A549 (cell line): ENCODE results near the gene MACF1. TPM values are rescaled to one million over a fixed set of nuclear protein-coding genes. Genes with fewer than 3 reads are reported as not detected.
A peak's percentile ranks its signal among the peaks of the same experiment; 100 is the strongest.

Experiments used
- ATAC-seq, 2 experiments: fragments of 200-7000 bp in 1 of 2; fragments of >200 bp in 1 of 2; cut with Nextera tagmentation in 1 of 2; cut with Tn5 transposase in 1 of 2; 3 replicates each; pipeline versions ENCODE4 v1.8.0 to v1.9.1; 2018 to 2020; ENCODE audit warnings: mild to moderate bottlenecking in 1 of 2, moderate library complexity in 1 of 2
- CTCF ChIA-PET: fragments of 300-600 bp; sonication (Branson Sonifier 250); formaldehyde crosslinking; extraction: SDS; loops from one replicate; lab custom pipeline; 2021; ENCODE audit warnings: antibody characterized with exemption, inconsistent platforms; lab: Yijun Ruan, JAX
- POLR2A ChIA-PET: fragments of 350-600 bp; formaldehyde crosslinking; extraction: SDS; loops from one replicate; lab custom pipeline; 2021; ENCODE audit warnings: antibody characterized with exemption, inconsistent platforms; lab: Yijun Ruan, JAX
- DNase-seq, 2 experiments: peaks; one replicate each; pipeline versions ENCODE4 v3.0.0 to v3.0.0-alpha.2; 2011 to 2016; ENCODE audit warnings: low read depth in 1 of 2, low spot score in 1 of 2
- FAIRE-seq: peaks from 2 replicates; lab custom pipeline; 2011; peaks lifted over from hg19 to GRCh38; lab: Jason Lieb, UNC
- H3K27ac ChIP-seq, 2 experiments: fragments of >200 bp; sonication (Bioruptor Twin); formaldehyde crosslinking; 3 replicates each; pipeline ENCODE4 v1.5.1; 2016 to 2017
- H3K4me1 ChIP-seq: fragments of >200 bp; sonication (Bioruptor Twin); formaldehyde crosslinking; 3 replicates; pipeline ENCODE4 v1.6.1; 2016
- H3K4me2 ChIP-seq: fragments of >200 bp; sonication (Bioruptor Twin); formaldehyde crosslinking; 3 replicates; pipeline ENCODE4 v1.6.1; 2016
- H3K4me3 ChIP-seq: fragments of >200 bp; sonication (Bioruptor Twin); formaldehyde crosslinking; 3 replicates; pipeline ENCODE4 v1.5.1; 2016
- H3K9me3 ChIP-seq: fragments of >200 bp; sonication (Bioruptor Twin); formaldehyde crosslinking; 3 replicates; pipeline ENCODE4 v1.6.1; 2016
- CBX2 ChIP-seq: fragments of 200-600 bp; sonication (generic); IDR thresholded peaks from 2 replicates; pipeline ENCODE4 v1.6.1; 2016; ENCODE audit warnings: low read depth, mild to moderate bottlenecking, borderline replicate concordance
- CBX8 ChIP-seq: fragments of 200-600 bp; sonication (generic); IDR thresholded peaks from 2 replicates; pipeline ENCODE4 v1.6.1; 2016
- CTCF ChIP-seq: fragments of >200 bp; sonication (Bioruptor Twin); formaldehyde crosslinking; IDR thresholded peaks from 3 replicates; pipeline ENCODE4 v1.5.1; 2016
- EP300 ChIP-seq, 2 experiments: fragments of >200 bp; sonication (Bioruptor Twin); formaldehyde crosslinking; IDR thresholded peaks; 2 replicates in 1 of 2; 3 replicates in 1 of 2; pipeline ENCODE4 v1.6.1; 2016 to 2017
- HEYL ChIP-seq: fragments of 250-450 bp; sonication (Bioruptor Pico); IDR thresholded peaks from 2 replicates; pipeline ENCODE4 v1.8.0; 2021; ENCODE audit warnings: mild to moderate bottlenecking, moderate library complexity
- HOXB13 ChIP-seq: fragments of 250-450 bp; sonication (Bioruptor Pico); IDR thresholded peaks from 2 replicates; pipeline ENCODE4 v1.5.0; 2020; ENCODE audit warnings: low read depth, mild to moderate bottlenecking, moderate library complexity
- KDM5A ChIP-seq: fragments of 200-600 bp; sonication (generic); IDR thresholded peaks from 2 replicates; pipeline ENCODE4 v1.6.1; 2016; ENCODE audit warnings: antibody characterized with exemption, mild to moderate bottlenecking
- MAFK ChIP-seq: fragments of 450-650 bp; IDR thresholded peaks from 2 replicates; pipeline ENCODE4 v1.6.1; 2014; ENCODE audit not compliant: partially characterized antibody
- POLR2AphosphoS2 ChIP-seq: conservative IDR thresholded peaks from 2 replicates; pipeline ENCODE4 v1.6.1; 2012; ENCODE audit warnings: low read length, improper control_type of control experiment, inconsistent platforms
- SREBF2 ChIP-seq: fragments of 450-650 bp; IDR thresholded peaks from 2 replicates; pipeline ENCODE4 v1.6.1; 2014; ENCODE audit warnings: mild to moderate bottlenecking, moderate library complexity
- ZC3H11A ChIP-seq: fragments of 450-650 bp; IDR thresholded peaks from 2 replicates; pipeline ENCODE4 v1.6.1; 2014; ENCODE audit warnings: antibody characterized with exemption, mild to moderate bottlenecking
- ZSCAN20 ChIP-seq: fragments of 250-450 bp; sonication (Bioruptor Pico); IDR thresholded peaks from 2 replicates; pipeline ENCODE4 v1.8.0; 2022; ENCODE audit warnings: mild to moderate bottlenecking, moderate library complexity
- WGBS: methylation state at CpG from one replicate; pipeline ENCODE4 v1.1.6; 2017; ENCODE audit errors: missing lambda C conversion rate; 5-methylcytosine and 5-hydroxymethylcytosine counted together
- polyA plus RNA-seq, 4 experiments: library from polyadenylated mRNA; depleted of rRNA in 3 of 4; stranded (reverse); fragments of >200 nt; fragmentation: RNase III in 1 of 4; extraction: RNeasy Plus Mini Kit Qiagen cat#74134 plus additional on column Dnase treatment in 1 of 4; gene quantifications; 2 replicates in 3 of 4; 3 replicates in 1 of 4; pipeline ENCODE4 v1.2.3, GENCODE V29; 2011 to 2017
- TF ChIP-seq, protein P1 (sequence below): fragments of 200-600 bp; sonication (generic); IDR thresholded peaks from 2 replicates; pipeline ENCODE4 v1.6.1; 2016; ENCODE audit warnings: antibody characterized with exemption, mild to moderate bottlenecking, moderate library complexity
- TF ChIP-seq, protein P2 (sequence below): IDR thresholded peaks from 2 replicates; pipeline ENCODE4 v1.6.1; 2012; ENCODE audit warnings: low read depth, borderline replicate concordance

The MACF1 gene
- polyA plus RNA-seq, 2 of the 4 experiments (the other 2 are of a cell fraction) = 45.7 to 64.2 TPM

GRCh38 chr1:39328095-39328494 lies 123.6 kb downstream of the MACF1 start:
- ChIA-PET CTCF (interaction anchor here (1.3 kb wide), 1 partner anchor 9 kb away, joined by 3 read pairs; no protein-coding TSS in a partner anchor), POLR2A (no interaction called here)
- FAIRE-seq (no peak), DNase-seq (no peak), ATAC-seq (no peak)
- Histone ChIP-seq H3K27ac (no peak overlapping the region), H3K4me3 (no peak overlapping the region), H3K9me3 (no peaks in the 10 kb centered on the region), H3K4me1 (no peaks in the 10 kb centered on the region), H3K4me2 (no peak overlapping the region)
- TF ChIP-seq CBX2 (no peak), HEYL (CRISPR knock-in tag) (no peak), CBX8 (no peak), ZC3H11A (no peak), POLR2AphosphoS2 (no peak)
- WGBS = 95% methylated on average over 1 of the region's 1 CpG

GRCh38 chr1:39328586-39329121 lies 124.2 kb downstream of the MACF1 start:
- Histone ChIP-seq H3K27ac (no peak overlapping the region), H3K4me1 (no peaks in the 10 kb centered on the region), H3K9me3 (no peaks in the 10 kb centered on the region), H3K4me2 (no peak overlapping the region), H3K4me3 (no peak overlapping the region)
- ChIA-PET CTCF (interaction anchor here (0.6 to 1.3 kb wide), 2 partner anchors 8 to 17 kb away, joined by 3 read pairs; no protein-coding TSS in a partner anchor), POLR2A (no interaction called here)
- TF ChIP-seq MAFK = peak; percentile 75
- TF ChIP-seq KDM5A = no peak
- DNase-seq (no peak), ATAC-seq (no peak), FAIRE-seq (no peak)
- 92% methylated on average over 4 of the region's 4 CpGs for WGBS

GRCh38 chr1:39331647-39332046 lies 127.2 kb downstream of the MACF1 start:
- Histone ChIP-seq H3K4me2 (no peak overlapping the region), H3K27ac (no peak overlapping the region), H3K4me1 (no peaks in the 10 kb centered on the region), H3K9me3 (no peaks in the 10 kb centered on the region), H3K4me3 (no peak overlapping the region)
- DNase-seq (no peak), ATAC-seq (no peak), FAIRE-seq (no peak)
- ChIA-PET CTCF (interaction anchor here (1.1 to 1.2 kb wide), 3 partner anchors 47 to 78 kb away, joined by 3 to 4 read pairs (median 4); no protein-coding TSS in a partner anchor), POLR2A (no interaction called here)
- TF ChIP-seq, protein P1, sequence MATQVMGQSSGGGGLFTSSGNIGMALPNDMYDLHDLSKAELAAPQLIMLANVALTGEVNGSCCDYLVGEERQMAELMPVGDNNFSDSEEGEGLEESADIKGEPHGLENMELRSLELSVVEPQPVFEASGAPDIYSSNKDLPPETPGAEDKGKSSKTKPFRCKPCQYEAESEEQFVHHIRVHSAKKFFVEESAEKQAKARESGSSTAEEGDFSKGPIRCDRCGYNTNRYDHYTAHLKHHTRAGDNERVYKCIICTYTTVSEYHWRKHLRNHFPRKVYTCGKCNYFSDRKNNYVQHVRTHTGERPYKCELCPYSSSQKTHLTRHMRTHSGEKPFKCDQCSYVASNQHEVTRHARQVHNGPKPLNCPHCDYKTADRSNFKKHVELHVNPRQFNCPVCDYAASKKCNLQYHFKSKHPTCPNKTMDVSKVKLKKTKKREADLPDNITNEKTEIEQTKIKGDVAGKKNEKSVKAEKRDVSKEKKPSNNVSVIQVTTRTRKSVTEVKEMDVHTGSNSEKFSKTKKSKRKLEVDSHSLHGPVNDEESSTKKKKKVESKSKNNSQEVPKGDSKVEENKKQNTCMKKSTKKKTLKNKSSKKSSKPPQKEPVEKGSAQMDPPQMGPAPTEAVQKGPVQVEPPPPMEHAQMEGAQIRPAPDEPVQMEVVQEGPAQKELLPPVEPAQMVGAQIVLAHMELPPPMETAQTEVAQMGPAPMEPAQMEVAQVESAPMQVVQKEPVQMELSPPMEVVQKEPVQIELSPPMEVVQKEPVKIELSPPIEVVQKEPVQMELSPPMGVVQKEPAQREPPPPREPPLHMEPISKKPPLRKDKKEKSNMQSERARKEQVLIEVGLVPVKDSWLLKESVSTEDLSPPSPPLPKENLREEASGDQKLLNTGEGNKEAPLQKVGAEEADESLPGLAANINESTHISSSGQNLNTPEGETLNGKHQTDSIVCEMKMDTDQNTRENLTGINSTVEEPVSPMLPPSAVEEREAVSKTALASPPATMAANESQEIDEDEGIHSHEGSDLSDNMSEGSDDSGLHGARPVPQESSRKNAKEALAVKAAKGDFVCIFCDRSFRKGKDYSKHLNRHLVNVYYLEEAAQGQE = no peak
- TF ChIP-seq ZSCAN20 = no peak
- no peak for TF ChIP-seq SREBF2
- no peak for TF ChIP-seq HOXB13 (CRISPR knock-in tag)
- no peak for TF ChIP-seq CTCF
- no peak for TF ChIP-seq EP300 (IDR thresholded peaks at IDR 0.05)
- TF ChIP-seq, protein P2, sequence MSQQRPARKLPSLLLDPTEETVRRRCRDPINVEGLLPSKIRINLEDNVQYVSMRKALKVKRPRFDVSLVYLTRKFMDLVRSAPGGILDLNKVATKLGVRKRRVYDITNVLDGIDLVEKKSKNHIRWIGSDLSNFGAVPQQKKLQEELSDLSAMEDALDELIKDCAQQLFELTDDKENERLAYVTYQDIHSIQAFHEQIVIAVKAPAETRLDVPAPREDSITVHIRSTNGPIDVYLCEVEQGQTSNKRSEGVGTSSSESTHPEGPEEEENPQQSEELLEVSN = no peak
- 99% methylated on average over 5 of the region's 5 CpGs for WGBS
